CD4-positive, alpha-beta T cell treated with Interleukin-4 for 1 hour (primary cell): ENCODE data around the gene EVX1.

Experiments used
- DNase-seq, 2 donors: peaks; one replicate each; pipeline ENCODE4 v3.0.0-alpha.2; 2020 to 2022

The EVX1 gene

GRCh38 chr7:27250557-27251070, 8.0 kb downstream of the EVX1 start:
- DNase-seq, result no peak

- no peak for DNase-seq
Measured at GRCh38 chr7:27251136-27251651, 8.6 kb downstream of the EVX1 start.

GRCh38 chr7:27251652-27252590, 9.3 kb downstream of the EVX1 start:
- no peak for DNase-seq

GRCh38 chr7:27254625-27255024, 12.0 kb downstream of the EVX1 start:
- no peak for DNase-seq

- DNase-seq, result no peak
Measured at GRCh38 chr7:27260211-27260610, 17.6 kb downstream of the EVX1 start.

GRCh38 chr7:27262121-27262520, 19.5 kb downstream of the EVX1 start:
- no peak for DNase-seq

- DNase-seq, result no peak
Measured at GRCh38 chr7:27263781-27264180, 21.2 kb downstream of the EVX1 start.

GRCh38 chr7:27269455-27269854, 26.9 kb downstream of the EVX1 start:
- no peak for DNase-seq

- DNase-seq, result no peak
Measured at GRCh38 chr7:27271384-27271783, 28.8 kb downstream of the EVX1 start.

GRCh38 chr7:27277628-27278027, 35.0 kb downstream of the EVX1 start:
- no peak for DNase-seq

GRCh38 chr7:27283558-27283957, 41.0 kb downstream of the EVX1 start:
- no peak for DNase-seq

- DNase-seq, result no peak
Measured at GRCh38 chr7:27295236-27295635, 52.6 kb downstream of the EVX1 start.

GRCh38 chr7:27297356-27297755, 54.8 kb downstream of the EVX1 start:
- no peak for DNase-seq
